Glomerular endothelial cell (primary cell): ENCODE results near the gene TUBB8. TPM values are rescaled to one million over a fixed set of nuclear protein-coding genes. Genes with fewer than 3 reads are reported as not detected.
"Not testable (repeated sequence)": the region's sequence is repeated elsewhere in the genome, so short reads cannot be mapped to it uniquely, and the experiment has no call there.

Experiments used
- DNase-seq: peaks from one replicate; pipeline ENCODE4 v3.0.0-alpha.2; 2011; ENCODE audit warnings: low read depth, low spot score; ENCODE audit errors: extremely low read depth
- total RNA-seq: library from RNA; depleted of rRNA; stranded (reverse); fragments of >200 nt; gene quantifications from 2 replicates; pipeline ENCODE4 v1.2.3, GENCODE V29; 2015

The TUBB8 gene
- not detected in 2 replicates for total RNA-seq

GRCh38 chr10:48996-49395, at the start of gene TUBB8:
Gene TUBB8 (minus strand): TSS chr10:49296. CDS start chr10:49238, 58 bp downstream.
- DNase-seq = no peak

DNA sequence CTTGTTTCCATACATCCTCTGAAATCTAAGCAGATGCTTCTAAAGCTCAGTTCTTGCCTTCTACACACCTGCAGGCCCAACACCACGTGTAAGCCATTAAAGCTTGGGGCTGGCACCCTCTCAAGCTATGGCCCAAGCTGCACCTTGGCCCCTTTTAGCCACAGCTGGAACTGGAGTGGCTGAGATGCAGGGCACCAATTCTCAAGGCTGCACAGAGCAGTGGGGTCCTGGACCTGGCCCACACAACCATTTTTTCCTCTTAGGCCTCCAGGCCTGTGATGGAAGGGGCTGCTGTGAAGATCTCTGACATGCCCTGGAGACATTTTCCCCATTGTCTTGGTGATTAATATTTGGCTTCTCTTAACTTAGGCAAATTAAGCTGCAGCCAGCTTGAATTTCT, 47.4 kb upstream of the TUBB8 start:
- no peak for DNase-seq

- DNase-seq = no peak
Observed at GRCh38 chr10:95356-96115, 46.4 kb upstream of the TUBB8 start.

DNA sequence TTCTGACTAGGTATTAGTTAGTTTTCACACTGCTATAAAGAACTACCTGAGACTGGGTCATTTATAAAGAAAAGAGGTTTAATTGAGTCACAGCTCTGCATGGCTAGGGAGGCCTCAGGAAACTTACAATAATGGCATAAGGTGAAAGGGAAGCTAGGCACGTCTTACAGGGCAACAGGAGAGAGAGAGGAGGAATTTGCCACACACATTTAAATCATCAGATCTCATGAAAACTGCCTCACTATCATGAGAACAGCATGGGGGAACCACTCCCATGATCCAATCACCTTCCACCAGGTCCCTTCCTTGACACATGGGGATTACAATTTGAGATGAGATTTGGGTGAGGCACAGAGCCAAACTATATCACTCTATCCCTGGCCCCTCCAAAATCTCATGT, 45.5 kb upstream of the TUBB8 start:
- DNase-seq = no peak

DNA sequence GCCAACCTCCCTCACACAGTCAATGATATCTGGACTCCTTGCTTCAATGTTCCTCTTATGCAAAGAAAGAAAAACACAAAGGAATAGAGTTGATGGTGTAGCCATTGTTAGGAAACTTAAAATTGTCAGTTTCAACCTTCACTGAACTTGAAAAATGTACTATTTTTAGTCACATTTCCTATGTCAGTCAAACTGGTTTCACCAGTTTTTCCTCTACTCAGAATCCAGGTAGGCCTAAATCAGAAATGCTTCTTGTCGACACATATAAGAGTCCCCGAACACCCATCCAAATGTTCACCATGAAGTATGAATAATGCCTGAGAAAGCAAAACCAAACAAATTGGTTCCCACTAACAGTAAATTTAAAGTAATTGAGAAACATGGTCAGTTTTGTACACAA, 43.8 kb upstream of the TUBB8 start:
- no peak for DNase-seq

DNA sequence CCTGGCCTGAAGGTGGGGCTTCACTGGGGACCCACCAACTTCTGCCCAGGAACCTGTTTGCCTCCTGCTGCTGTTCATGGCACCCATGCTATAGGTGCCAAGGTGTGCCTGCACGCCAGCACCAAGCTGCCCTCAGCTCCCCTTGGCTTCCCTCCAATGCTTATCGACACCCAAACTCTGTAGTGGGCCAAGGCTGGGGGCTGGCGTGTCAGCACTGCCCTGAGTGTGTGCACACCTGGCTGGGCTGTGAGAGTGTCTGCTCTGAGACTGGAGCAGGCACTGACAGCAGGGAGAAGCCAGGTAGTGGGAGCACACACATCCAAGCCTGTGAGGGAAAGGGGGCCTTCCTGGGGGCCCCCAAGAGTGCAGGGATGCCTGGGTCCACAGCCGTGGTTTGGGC, 43.1 kb upstream of the TUBB8 start:
- DNase-seq = no peak

GRCh38 chr10:91313-91712, 42.2 kb upstream of the TUBB8 start:
- no peak for DNase-seq

GRCh38 chr10:90161-90560, 41.1 kb upstream of the TUBB8 start:
- no peak for DNase-seq

DNA sequence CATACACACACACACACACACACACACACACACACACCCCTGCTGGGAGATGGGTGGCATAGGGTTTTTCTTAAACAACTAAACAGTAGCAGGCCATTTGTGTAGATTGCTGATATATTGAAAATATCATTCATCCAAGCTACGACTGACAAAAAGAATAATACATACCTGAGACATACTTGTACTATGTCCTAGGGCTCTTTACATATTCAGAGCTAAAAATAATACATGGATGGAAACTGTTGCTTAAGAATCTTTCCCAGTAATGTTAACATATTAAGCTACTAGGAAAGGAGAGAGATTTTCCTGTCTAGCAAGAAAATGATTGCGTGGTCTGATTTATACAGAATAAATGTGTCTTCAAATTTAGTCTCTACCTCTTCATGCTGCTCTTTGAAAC, 40.2 kb upstream of the TUBB8 start:
- no peak for DNase-seq

GRCh38 chr10:88253-88652, 39.2 kb upstream of the TUBB8 start:
- DNase-seq = no peak

- DNase-seq = no peak
Observed at GRCh38 chr10:87177-88080, 38.3 kb upstream of the TUBB8 start.

- DNase-seq = no peak
Observed at GRCh38 chr10:86031-86430, 36.9 kb upstream of the TUBB8 start.

DNA sequence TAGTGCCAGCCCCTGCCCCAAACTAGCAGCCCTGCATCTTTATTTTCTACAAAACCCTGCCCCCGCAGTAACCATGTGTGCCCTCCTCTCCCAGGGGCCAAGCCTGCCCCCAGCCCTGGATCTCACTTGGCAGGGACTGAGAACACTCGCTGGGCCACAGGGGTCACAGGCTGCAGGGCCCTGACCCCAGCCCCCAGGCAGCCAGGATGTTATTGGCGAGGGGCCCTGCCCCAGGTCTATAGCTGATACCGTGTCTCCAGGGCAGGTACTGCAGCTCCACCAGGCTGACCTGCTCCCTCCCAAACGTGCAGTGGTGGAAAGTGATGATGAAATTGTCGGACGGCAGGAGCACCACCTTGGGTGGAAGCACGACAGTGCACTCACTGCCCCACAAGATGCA, 35.9 kb upstream of the TUBB8 start:
- DNase-seq = no peak

DNA sequence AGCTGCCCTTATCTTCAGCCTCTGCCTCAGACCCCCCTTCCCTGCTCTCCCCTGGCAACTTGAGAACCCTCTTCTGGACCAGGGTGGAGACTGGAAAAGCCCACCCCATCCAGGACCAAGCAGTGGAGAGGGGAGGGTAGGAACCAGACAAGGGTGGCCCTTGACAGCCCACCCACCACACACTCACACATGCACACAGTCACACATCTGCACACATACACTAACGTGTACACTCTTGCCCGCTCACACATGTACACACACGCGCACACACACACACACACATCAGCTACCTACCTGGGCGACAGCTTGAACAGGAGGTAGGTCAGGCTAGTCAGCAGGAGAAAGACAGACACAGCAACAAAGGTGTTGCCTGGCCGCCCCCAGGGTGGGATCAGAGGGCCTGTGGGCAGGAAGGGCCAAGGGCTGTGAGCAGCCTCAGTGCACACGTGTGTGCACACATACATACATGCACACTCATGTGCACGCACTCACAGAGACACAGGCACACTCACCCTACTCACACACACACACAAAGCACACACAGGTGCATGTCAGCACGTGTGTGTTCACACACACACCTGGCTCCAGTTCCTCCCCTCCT, 34.9 kb upstream of the TUBB8 start:
- no peak for DNase-seq

GRCh38 chr10:80477-81105, 31.5 kb upstream of the TUBB8 start:
- no peak for DNase-seq

- no peak for DNase-seq
Observed at GRCh38 chr10:79532-80215, 30.6 kb upstream of the TUBB8 start.

GRCh38 chr10:78556-78955, 29.5 kb upstream of the TUBB8 start:
- DNase-seq = no peak

- DNase-seq = not testable (repeated sequence)
Observed at GRCh38 chr10:74266-74621, 25.1 kb upstream of the TUBB8 start.

DNA sequence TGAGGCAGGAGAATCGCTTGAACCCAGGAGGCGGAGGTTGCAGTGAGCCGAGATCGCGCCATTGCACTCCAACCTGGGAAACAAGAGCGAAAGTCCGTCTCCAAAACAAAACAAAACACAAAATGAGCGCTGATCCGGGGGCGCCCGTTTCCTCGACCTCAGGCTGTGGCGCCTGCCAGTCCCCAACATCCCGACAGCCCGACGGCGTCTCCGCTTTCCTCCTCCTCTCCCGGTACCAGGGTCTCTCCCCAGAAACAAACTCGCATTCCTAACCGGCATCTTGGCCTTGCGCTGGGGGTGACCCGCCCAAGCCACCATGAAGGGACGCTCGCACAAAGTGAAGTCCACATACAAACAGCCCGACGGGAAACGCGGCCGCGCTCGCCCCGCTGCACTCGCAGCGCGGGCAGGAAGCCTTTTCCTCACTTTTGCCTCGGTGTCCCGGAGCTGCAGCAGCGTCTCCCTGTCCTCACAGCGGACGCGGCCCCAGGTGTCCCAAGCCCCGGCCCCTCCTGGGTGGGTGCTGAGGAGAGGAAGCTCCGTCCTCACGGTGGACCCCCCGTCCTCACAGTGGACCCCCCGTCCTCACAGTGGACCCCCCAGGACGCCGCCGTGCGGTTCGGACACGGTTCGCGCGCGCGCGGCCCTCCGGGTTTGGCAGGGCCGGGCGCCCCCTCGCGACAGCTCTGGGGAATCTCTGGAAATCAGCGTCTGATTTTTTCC, 24.6 kb upstream of the TUBB8 start:
- not testable (repeated sequence) for DNase-seq

GRCh38 chr10:68156-68555, 19.1 kb upstream of the TUBB8 start:
- not testable (repeated sequence) for DNase-seq
